WERI-Rb-1 (cell line): Measurements from ENCODE around the gene HOXB3.

Source experiments
- DNase-seq: peaks from one replicate; pipeline ENCODE4 v3.0.0-alpha.2; 2020
- H3K27ac ChIP-seq: fragments of 250-450 bp; sonication (Bioruptor Pico); 2 replicates; pipeline ENCODE4 v1.5.1; 2020; ENCODE audit warnings: mild to moderate bottlenecking, moderate library complexity
- H3K27me3 ChIP-seq: fragments of 250-450 bp; sonication (Bioruptor Pico); 2 replicates; pipeline ENCODE4 v1.5.1; 2021; ENCODE audit warnings: mild to moderate bottlenecking, low read depth, moderate library complexity; ENCODE audit not compliant: insufficient read depth, severe bottlenecking
- H3K36me3 ChIP-seq: fragments of 250-450 bp; sonication (Bioruptor Pico); 2 replicates; pipeline ENCODE4 v1.5.1; 2020; ENCODE audit warnings: mild to moderate bottlenecking, moderate library complexity
- H3K4me3 ChIP-seq: 2 replicates; pipeline ENCODE4 v1.5.1; 2011; ENCODE audit warnings: low read depth, mild to moderate bottlenecking, control low read depth, low read length
- H3K9me3 ChIP-seq: fragments of 250-450 bp; sonication (Bioruptor Pico); 2 replicates; pipeline ENCODE4 v1.5.1; 2021; ENCODE audit warnings: mild to moderate bottlenecking, moderate library complexity; ENCODE audit not compliant: severe bottlenecking
- TF ChIP-seq, protein P1 (sequence below): IDR thresholded peaks from 2 replicates; pipeline ENCODE4 v1.5.1; 2011; ENCODE audit warnings: low read depth, mild to moderate bottlenecking, control low read depth, inconsistent platforms, low read length

The HOXB3 gene

DNA sequence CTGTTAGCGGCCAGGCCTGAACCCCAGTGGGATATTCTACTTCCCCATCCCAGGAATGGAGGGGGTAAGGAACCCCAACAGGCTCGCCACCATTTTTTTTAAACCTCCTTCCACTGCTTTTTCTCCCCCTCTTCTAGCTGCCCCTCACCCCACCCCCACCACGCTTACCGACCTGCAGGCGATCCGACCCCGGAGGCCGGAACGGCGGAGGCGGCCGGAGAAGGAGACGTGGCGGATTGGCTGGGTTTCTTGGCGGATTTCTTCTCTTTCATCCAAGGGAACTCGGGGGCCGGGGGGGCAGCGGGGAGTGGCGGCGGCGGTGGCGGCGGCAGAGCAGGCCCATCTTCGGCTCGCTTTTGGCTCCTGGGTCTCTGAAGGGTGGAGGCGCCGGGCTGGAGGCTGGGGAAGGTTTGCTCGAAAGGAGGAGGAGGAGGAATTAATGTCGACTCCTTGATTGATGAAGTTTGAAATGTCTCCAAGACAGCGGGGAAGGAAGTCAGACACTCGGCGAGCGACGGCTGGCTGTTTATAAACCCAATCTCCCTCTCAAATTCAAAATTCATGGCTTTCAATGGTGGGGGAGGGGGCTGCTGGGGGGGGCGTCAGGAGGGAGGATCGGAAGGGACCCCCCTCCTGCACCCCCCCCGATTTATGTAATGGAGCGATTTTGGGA is 45.6 kb downstream of the HOXB3 start:
- Histone ChIP-seq H3K27ac (no peak overlapping the region), H3K4me3 (no peak overlapping the region), H3K36me3 (no peaks in the 10 kb centered on the region; the same call in 1 of the 2 replicates), H3K9me3 (peaks cover 8% of the 10 kb centered on the region), H3K27me3 (peaks cover 95% of the 10 kb centered on the region)
- TF ChIP-seq, protein P1, sequence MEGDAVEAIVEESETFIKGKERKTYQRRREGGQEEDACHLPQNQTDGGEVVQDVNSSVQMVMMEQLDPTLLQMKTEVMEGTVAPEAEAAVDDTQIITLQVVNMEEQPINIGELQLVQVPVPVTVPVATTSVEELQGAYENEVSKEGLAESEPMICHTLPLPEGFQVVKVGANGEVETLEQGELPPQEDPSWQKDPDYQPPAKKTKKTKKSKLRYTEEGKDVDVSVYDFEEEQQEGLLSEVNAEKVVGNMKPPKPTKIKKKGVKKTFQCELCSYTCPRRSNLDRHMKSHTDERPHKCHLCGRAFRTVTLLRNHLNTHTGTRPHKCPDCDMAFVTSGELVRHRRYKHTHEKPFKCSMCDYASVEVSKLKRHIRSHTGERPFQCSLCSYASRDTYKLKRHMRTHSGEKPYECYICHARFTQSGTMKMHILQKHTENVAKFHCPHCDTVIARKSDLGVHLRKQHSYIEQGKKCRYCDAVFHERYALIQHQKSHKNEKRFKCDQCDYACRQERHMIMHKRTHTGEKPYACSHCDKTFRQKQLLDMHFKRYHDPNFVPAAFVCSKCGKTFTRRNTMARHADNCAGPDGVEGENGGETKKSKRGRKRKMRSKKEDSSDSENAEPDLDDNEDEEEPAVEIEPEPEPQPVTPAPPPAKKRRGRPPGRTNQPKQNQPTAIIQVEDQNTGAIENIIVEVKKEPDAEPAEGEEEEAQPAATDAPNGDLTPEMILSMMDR, result no peak
- DNase-seq, result no peak

DNA sequence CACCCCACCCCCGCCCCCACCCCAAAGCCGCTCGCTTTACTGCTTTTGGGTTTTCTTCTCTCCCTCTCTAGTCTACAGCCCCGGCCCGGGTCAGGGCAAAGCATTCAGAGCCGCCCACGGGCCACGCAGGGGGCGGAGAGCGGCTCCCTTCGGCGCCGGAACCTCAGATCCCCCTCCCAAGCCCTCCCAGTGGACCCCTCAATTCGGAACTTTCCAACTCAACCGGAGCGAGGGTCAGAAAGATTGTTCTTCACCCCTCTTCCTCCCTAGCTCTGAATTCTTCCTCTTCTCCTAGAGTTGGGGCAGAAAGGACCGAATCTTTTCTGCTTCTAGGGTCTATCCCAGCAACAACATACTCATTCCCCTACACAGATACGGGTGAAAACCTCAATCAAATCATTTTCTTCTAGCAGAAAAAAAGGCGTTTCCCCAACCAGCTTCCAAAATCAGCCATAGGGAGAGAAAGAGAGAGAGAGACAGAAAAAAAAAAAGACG is 46.1 kb downstream of the HOXB3 start:
- peaks cover 8% of the 10 kb centered on the region for H3K9me3 ChIP-seq
- H3K36me3 ChIP-seq, result no peaks in the 10 kb centered on the region; the same call in 1 of the 2 replicates
- DNase-seq, result no peak
- peaks cover 95% of the 10 kb centered on the region for H3K27me3 ChIP-seq
- no peak overlapping the region for H3K4me3 ChIP-seq
- H3K27ac ChIP-seq, result no peak overlapping the region
- TF ChIP-seq, protein P1, result no peak

- Histone ChIP-seq H3K27ac (no peak overlapping the region), H3K27me3 (peaks cover 93% of the 10 kb centered on the region), H3K4me3 (peak overlapping the region; percentile 33), H3K9me3 (peaks cover 8% of the 10 kb centered on the region), H3K36me3 (no peaks in the 10 kb centered on the region; the same call in 1 of the 2 replicates)
- peak; percentile 47 for DNase-seq
- TF ChIP-seq, protein P1, result peak; percentile 18
Measured at GRCh38 chr17:48543107-48543853, 46.8 kb downstream of the HOXB3 start.

DNA sequence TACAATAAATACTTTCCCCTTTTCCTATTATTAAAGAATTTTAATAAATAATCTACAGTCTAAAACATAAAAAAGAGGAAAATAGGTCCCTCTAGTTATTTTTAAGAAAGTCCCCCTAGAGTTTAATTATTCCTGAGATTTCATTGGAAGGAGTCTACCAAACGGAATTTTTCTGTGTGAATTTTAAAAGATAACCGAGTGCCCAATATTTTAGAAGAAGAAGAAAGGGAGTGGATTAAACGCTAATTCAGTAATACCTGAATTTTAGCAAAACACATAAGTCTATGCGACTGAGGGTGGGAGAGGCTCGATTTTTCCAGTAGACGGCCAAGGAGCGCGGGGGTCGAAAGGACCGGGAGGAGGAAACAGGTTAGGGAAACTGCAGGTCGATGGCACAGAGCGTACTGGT is 47.3 kb downstream of the HOXB3 start:
- Histone ChIP-seq H3K9me3 (peaks cover 8% of the 10 kb centered on the region), H3K36me3 (no peaks in the 10 kb centered on the region; the same call in 1 of the 2 replicates), H3K27ac (no peak overlapping the region), H3K4me3 (peak overlapping the region; percentile 33), H3K27me3 (peaks cover 93% of the 10 kb centered on the region)
- no peak for DNase-seq
- TF ChIP-seq, protein P1, result no peak

GRCh38 chr17:48542114-48542656 is 47.9 kb downstream of the HOXB3 start:
- peaks cover 11% of the 10 kb centered on the region for H3K9me3 ChIP-seq
- H3K4me3 ChIP-seq, result no peak overlapping the region
- TF ChIP-seq, protein P1, result no peak
- no peaks in the 10 kb centered on the region for H3K36me3 ChIP-seq
- no peak for DNase-seq
- H3K27me3 ChIP-seq, result peaks cover 93% of the 10 kb centered on the region
- no peak overlapping the region for H3K27ac ChIP-seq
